NCI-H510A (cell line): ENCODE data around the gene CRPPA.
"Not testable (repeated sequence)": the region's sequence is repeated elsewhere in the genome, so short reads cannot be mapped to it uniquely, and the experiment has no call there.

Experiments
- DNase-seq: peaks from one replicate; lab custom pipeline; 2025; lab: John Stamatoyannopoulos, UW

CRPPA gene

DNA sequence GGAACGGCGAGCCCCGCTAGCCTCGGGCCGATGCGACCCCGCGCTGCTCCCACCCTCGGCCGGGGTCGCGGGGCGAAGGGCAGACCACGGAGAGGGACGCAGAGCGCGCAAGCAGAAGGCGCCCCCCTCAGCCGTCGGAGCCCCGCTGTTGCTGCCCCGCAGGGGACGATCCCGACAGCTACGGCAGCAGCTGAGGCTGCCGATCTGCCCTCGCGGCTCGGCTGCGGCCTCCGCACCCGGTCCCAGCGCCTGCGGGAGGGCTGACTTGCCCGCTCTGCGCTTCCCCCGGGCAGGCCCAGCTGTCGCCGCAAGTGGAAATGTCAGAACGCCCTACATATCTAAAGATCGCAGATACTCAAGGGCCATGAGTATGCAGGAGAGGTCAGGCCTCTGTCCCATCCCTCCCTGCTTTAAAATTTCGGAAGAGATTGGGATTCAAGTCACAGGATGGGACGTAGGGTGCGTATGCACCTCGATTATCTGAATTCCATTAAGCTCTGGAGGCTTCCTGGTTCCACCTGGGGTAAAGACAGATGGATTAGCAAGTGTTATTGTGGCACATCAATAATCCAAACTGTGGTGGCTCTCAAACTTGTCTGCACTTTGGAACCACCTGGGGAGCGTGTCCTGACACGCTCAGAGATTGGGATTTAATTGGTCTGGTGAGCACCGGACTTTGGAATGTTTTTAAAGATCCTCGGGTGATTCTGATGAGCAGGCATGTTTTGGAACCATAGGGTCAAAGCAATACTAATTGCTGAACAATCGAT, at the start of gene CRPPA:
Gene CRPPA, minus strand, starts transcription at position 206 of the 770 bp plus-strand sequence. CDS start 216 bp downstream, outside the sequence.
- DNase-seq, result peak; percentile 33

DNA sequence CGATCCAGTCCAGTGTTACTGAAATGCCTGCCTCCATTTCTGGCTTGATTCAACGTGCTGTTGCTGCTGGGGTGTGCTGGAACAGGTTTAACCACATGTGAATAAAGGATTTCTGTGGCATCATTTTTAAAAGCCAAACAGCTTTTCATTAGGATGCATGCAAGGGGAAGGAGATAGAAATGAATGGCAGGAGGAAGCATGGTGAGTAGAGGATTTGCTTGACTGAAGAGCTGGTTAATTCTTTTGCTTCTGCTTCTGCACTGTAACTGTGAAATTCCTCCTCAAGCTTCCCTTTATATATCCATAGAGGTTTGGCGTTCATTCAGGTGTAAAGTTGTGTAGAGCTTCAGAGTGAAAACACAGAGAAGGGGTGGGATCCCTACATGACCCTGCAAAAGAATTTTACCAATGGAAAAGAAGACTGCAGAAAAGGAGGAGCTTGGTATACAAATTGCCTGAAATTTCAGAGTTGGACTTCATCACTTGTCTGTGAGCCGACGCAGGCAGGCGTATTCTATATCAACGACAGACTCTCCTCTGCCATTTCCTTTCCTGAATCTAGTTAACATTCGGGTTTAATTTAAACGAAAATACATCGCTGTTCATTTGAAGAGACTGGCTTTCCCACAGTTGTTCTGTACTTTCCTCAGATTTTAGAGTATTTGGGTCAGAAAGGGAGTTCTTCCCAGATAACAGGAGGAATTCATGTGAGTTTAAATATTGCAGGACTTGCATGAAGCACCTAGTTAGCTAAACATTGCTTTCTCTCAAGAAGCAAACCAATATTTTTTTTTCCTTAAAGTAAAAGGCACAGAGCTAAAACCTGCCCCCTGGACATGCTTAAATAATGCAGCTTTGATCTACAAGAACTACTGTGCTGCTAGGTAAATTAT, 44.4 kb upstream of the CRPPA start, which contains the start of gene SOSTDC1:
Gene SOSTDC1, minus strand, starts transcription at position 270 of the 893 bp plus-strand sequence. Its CDS starts 70 bp downstream, at position 200.
- no peak for DNase-seq

DNA sequence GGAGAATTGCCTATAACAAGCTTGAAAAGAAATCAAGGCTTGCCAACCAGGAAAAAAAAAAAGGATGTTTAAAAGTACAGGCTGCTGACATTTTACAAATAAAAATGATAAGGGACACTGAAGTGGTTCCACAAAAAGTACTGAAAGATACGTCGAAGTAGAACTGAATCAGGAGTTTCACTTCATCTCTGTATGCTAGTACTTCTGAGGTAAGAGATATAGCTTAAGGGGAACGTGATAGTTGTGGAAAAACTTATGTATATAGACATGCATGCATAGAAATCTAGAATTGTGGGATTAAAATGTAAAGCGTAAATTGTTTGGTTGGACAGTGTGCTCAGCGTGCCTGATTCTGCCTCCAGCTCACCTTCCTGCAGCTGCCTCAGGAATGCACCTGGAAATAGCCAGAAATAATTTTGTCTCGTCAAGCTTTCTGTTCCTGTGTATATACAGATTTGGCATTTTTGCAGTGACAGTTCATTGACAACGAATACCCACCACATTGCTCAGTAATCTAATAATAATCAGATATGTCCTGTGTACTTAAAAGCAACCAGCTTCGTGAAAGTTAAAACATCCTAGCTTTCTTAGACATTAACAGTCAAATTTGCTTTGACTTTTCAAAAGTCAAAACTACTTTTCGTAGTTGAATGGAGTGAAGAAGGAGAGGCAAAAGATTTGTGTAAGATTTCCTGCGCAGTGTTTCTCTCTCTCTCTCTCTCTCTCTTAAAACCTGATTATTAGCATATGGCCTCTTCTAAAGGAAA, 42.8 kb upstream of the CRPPA start:
- no peak for DNase-seq

- DNase-seq, result no peak
These were observed 42.2 kb upstream of the CRPPA start for GRCh38 chr7:16463520-16463919.

- DNase-seq, result no peak
These were observed 41.1 kb upstream of the CRPPA start for GRCh38 chr7:16462431-16462889.

DNA sequence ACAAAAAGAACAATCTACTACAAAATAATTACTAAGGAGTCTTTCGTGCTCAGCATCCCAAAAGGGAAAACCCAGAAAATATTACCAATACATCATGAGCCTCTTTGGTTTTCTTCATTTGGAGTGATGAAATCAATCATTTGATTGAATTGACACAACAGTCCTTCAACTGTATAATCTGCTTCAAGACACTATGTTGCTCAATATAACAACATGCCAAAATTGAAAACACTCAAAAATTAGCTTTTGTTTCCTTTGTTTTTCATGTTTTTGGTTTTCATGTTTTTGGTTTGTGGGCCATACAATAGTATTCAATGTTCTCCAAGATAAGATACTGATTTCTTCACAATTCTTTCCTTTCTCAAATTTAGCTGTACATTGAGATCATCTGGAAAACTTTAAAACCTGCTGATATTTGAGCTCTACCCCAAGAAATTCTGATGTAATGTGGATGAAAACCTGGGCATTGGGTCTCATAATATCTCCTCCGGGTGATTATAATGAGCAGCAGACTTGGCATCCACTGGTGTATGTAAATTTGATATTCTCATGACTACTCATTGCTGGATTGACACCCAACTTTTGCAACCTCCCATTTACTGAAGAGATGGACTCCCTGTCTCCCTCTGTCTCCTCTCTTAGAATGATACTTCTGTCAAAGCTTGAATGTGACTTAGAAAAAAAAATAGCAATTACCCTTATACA, 39.6 kb upstream of the CRPPA start:
- no peak for DNase-seq

DNA sequence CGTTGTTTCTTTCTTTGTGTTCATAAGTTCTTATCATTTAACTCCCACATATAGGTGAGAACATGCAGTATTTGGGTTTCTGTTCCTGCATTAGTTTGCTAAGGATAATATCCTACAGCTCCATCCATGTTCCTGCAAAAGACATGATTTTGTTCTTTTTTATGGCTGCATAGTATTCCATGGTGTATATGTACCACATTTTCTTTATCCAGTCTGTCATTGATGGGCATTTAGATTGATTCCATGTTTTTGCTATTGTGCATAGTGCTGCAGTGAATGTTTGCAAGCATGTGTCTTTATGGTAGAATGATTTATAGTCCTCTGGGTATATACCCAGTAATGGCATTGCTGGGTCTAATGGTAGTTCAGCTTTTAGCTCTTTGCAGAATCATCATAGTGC, 35.0 kb upstream of the CRPPA start:
- not testable (repeated sequence) for DNase-seq

DNA sequence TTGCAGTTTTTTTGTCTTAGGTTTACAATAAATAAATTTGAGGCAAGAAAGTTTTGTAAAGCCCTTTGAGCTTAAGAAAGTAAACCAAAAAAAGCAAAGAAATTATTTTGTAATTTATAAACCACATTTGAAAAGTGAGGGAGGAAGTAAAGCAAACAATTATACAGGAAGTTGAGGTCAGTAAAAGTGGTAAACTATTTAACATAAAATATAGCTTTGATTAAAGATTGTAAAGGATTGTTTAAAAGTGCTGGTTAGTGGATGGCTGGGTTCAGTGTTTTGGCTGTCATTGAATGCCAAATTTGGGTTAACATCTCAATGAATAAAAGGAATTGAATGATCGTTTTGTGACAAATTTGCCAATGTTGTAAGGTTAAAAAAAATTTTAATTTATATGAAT, 34.3 kb upstream of the CRPPA start:
- no peak for DNase-seq

DNA sequence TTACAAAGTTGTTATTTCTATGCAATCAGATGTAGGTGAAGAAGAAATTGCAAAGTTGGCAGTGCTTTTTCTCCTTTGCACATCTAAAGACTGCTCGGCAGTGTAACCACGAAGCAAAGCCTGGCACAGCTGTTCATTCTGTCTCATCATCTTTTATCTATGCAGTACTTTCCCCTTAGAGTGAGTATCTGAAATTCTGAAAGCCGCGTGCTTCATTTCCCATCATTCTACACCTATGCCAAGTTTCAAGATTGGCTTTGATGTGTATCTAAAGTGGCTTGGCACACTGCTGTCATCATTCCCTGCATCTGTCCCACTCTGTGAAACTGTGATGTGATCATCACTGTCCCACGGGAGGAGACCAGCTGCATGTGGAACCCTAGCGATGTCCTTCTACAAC, 29.0 kb upstream of the CRPPA start:
- no peak for DNase-seq

DNA sequence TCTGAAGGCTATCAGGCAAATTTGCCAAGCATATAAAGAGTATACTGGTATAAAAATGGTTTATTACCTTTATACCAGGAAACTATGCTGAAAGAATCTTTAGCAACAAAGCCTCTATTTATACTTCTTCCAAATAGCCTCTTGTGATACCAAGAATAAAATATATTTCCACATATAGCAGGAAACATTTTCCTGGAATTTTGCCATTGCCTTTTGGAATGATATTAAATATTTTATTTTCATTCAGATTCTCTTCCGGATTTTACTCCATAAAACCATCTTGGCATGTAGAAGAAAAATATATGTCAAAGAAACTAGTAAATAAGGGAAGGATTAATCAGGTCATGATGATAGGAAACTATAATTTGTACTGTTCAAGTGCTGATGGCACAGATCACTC, 26.5 kb upstream of the CRPPA start:
- DNase-seq, result no peak

DNA sequence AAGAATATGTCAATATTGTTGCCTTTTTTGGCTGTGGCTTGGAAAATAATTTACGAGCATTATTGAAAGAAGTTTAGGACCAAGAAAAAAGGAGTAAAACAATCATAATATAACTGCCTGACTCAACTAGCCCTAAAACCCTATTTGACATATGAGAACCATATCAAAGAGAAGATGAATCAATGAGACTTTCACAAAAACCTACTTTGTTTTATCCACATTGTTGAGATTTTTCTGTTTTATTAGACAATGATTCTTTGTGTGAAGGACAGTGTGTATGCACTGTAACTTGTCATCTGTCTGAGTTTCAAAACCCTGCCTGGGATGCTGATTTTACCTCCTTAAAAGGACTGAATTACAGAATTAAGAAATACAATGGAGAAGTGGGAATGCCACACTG, 25.2 kb upstream of the CRPPA start:
- no peak for DNase-seq

DNA sequence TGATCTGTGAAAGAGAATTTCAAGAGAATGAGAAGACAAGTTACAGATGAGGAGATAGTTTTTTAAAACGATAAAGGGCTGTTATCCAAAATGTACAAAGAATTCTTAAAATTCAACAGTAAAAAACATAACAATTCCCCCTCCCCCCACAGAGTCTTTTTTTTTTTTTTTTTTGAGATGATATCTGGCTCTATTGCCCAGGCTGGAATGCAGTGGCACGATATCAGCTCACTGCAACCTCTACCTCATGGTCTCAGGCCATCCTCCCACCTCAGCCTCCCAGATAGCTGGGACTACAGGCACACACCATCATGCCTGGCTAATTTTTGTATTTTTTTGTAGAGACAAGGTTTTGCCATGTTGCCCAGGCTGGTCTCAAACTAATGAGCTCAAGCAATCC, 22.5 kb upstream of the CRPPA start:
- not testable (repeated sequence) for DNase-seq

- no peak for DNase-seq
These were observed 17.6 kb upstream of the CRPPA start for GRCh38 chr7:16438988-16439387.

- no peak for DNase-seq
These were observed 15.0 kb upstream of the CRPPA start for GRCh38 chr7:16436306-16436705.

DNA sequence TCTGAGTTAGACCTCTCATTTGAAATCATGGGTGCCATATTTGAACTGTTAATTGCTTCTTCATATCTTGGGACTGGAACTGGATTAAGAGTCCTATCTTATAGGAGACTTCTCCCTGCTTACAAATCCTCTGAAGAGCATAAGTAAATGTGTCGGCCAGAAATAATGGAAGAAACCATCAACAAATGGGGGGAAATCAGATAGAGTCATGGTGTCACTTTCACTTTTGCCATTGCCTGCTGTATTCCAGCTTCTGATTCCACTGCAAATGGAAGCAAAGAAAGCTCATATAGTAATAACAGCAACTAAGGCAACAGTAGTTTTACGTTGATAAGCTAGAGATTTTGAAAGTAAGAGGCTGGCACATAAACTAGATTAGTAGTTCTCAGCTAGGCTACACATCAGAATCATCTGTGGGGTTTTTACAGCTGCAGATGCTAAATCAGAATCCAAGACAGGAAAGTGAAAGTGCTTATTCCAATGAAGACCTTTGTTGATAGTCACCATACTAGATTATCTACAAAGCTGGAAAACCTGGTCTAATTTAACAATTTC, 12.3 kb upstream of the CRPPA start:
- DNase-seq, result no peak

GRCh38 chr7:16432425-16432731, 11.0 kb upstream of the CRPPA start:
- DNase-seq, result no peak

GRCh38 chr7:16431646-16432424, 10.5 kb upstream of the CRPPA start:
- DNase-seq, result no peak

GRCh38 chr7:16430133-16430532, 8.8 kb upstream of the CRPPA start:
- DNase-seq, result no peak

GRCh38 chr7:16428672-16429071, 7.3 kb upstream of the CRPPA start:
- no peak for DNase-seq

DNA sequence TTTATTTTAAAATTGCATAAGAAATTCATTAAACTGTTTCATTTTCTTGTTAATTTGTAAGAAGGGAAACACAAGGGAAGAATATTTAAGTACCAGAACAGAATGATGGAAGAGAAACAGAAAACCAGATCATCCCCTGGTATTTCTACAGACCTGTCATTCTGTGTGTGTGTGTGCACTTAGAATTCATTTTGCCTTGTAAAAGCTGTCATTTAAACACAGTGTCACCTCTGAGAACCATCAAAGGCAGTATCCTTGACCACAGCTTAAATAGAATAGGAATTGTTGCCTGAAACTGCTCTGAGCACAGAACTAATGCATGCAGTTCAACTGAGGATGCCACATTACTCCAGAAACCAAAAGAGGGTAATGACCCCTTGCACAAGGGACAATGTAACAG, 6.8 kb upstream of the CRPPA start:
- no peak for DNase-seq

DNA sequence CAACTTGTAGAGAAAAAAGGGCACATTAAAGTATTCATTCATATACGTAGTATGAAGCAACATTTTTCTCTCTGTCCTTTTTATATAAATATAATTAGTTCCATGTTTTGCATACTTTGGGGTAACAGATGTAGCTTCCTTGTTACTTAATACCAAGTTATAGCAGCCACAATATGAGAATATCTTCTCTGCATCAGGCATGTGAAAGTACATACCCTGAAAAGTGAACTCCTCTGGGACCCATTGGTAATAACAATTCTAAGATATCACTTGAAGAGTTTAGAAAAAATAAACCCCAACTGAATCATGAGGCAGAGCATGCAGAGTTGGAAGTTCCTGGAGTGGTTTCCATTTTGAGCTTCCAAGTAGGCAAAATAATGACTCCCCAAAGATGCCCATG, 2.4 kb upstream of the CRPPA start:
- DNase-seq, result no peak
